ENCODE measurements around the gene UBE4A. TPM values are rescaled to one million over a fixed set of nuclear protein-coding genes. Genes with fewer than 3 reads are reported as not detected.
A peak's percentile ranks its signal among the peaks of the same experiment; 100 is the strongest.

The UBE4A gene
- total RNA-seq, 1 experiment from 2014 or later, result 57.9 TPM

DNA sequence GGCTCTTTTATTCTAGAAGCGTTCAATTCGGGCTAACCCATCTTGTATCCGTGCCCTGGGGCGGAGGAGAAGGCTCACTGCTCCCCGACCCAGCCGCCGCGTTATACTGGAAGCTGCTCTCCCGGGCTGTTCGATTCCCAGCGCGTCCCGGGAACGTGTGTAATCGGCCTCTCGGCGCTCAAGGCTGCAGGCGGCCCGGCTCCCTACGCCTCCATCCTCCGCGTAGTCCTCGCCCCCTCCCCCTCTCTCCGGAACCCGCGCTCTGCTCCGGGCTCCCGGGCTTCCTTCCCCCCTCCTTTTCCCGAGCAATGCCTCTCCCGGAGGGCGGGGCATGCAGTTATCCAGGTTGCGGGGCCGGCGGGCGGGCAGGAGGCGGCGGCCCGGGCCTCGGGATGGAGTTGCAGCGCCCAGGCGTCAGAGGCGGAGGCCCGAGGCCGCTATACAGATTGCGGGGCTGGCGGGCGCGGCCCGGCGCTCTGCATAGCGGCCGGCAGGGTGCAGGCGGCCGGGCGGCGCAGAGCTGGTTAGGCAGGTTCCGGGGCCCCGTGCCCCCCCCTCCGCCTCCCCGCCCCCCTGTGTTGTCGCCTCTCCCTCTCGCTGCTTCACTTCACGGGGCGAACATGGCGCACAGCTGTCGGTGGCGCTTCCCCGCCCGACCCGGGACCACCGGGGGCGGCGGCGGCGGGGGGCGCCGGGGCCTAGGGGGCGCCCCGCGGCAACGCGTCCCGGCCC lies 76.7 kb downstream of the UBE4A start, which contains the start of gene KMT2A:
KMT2A (plus strand) TSS at position 600 of the 732 bp plus-strand sequence; CDS start at position 621, 21 bp downstream.
- peak within 1 kb of the TSS; percentile 84 to 95 for H3K4me3 ChIP-seq (ENCODE audit: low read depth in 2 of 2, low read length in 2 of 2)
- intact Hi-C loops (cut with micrococcal nuclease; ENCODE audit: unreplicated experiment) (no loop called here), in situ Hi-C loops (cut with HindIII; ENCODE audit: low pct_unique_long_range_greater_than_20kb, low sequenced_read_pairs) (no loop called here)
- H3K27me3 ChIP-seq (ENCODE audit: control insufficient read depth, insufficient read depth, low read length), result no peaks in the 10 kb centered on the region
- POLR2A ChIA-PET, result interaction anchor here (0.6 to 1.0 kb wide), 4 partner anchors 11 to 39 kb away, joined by 3 to 6 read pairs (median 5); no protein-coding TSS in a partner anchor
- BruUV-seq (replicated peaks), result no TSS peak
- H3K9me3 ChIP-seq (ENCODE audit: control insufficient read depth, insufficient read depth, low read depth, low read length), result no peaks in the 10 kb centered on the region
- DNase-seq (ENCODE audit: low read depth, low spot score), result peak; percentile 69
- peaks cover 8% of the 10 kb centered on the region; the same call in 1 of the 2 replicates for H3K36me3 ChIP-seq (ENCODE audit: control insufficient read depth, insufficient read depth, low read length)
- TF ChIP-seq, protein P1, sequence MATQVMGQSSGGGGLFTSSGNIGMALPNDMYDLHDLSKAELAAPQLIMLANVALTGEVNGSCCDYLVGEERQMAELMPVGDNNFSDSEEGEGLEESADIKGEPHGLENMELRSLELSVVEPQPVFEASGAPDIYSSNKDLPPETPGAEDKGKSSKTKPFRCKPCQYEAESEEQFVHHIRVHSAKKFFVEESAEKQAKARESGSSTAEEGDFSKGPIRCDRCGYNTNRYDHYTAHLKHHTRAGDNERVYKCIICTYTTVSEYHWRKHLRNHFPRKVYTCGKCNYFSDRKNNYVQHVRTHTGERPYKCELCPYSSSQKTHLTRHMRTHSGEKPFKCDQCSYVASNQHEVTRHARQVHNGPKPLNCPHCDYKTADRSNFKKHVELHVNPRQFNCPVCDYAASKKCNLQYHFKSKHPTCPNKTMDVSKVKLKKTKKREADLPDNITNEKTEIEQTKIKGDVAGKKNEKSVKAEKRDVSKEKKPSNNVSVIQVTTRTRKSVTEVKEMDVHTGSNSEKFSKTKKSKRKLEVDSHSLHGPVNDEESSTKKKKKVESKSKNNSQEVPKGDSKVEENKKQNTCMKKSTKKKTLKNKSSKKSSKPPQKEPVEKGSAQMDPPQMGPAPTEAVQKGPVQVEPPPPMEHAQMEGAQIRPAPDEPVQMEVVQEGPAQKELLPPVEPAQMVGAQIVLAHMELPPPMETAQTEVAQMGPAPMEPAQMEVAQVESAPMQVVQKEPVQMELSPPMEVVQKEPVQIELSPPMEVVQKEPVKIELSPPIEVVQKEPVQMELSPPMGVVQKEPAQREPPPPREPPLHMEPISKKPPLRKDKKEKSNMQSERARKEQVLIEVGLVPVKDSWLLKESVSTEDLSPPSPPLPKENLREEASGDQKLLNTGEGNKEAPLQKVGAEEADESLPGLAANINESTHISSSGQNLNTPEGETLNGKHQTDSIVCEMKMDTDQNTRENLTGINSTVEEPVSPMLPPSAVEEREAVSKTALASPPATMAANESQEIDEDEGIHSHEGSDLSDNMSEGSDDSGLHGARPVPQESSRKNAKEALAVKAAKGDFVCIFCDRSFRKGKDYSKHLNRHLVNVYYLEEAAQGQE (IDR thresholded peaks at IDR 0.05; ENCODE audit: insufficient read depth in 1 of 2, low read depth in 2 of 2, low read length in 1 of 2), result 0 out of 4 replicates have a peak, but pooled peaks of 1 of the 2 experiments have one; percentile 23
- TF ChIP-seq POLR2AphosphoS5 (IDR thresholded peaks at IDR 0.05; ENCODE audit: low read depth, low read length), result peak; percentile 70
- peak; percentile 93; the same call in 1 of the 2 replicates for TF ChIP-seq SIN3A (IDR thresholded peaks at IDR 0.05; ENCODE audit: borderline replicate concordance, insufficient read depth, low read depth, low read length)
- TF ChIP-seq, protein P2, sequence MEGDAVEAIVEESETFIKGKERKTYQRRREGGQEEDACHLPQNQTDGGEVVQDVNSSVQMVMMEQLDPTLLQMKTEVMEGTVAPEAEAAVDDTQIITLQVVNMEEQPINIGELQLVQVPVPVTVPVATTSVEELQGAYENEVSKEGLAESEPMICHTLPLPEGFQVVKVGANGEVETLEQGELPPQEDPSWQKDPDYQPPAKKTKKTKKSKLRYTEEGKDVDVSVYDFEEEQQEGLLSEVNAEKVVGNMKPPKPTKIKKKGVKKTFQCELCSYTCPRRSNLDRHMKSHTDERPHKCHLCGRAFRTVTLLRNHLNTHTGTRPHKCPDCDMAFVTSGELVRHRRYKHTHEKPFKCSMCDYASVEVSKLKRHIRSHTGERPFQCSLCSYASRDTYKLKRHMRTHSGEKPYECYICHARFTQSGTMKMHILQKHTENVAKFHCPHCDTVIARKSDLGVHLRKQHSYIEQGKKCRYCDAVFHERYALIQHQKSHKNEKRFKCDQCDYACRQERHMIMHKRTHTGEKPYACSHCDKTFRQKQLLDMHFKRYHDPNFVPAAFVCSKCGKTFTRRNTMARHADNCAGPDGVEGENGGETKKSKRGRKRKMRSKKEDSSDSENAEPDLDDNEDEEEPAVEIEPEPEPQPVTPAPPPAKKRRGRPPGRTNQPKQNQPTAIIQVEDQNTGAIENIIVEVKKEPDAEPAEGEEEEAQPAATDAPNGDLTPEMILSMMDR (IDR thresholded peaks at IDR 0.05), result no peak
- peak; percentile 31; the same call in 1 of the 2 replicates for TF ChIP-seq TCF7L2 (IDR thresholded peaks at IDR 0.05; ENCODE audit: low read depth, low read length)
- CTCF ChIA-PET, result no interaction called here
- peak within 1 kb of the TSS; percentile 96 for H3K27ac ChIP-seq (ENCODE audit: low read length)
- peaks cover 37% of the 10 kb centered on the region for H3K4me1 ChIP-seq (ENCODE audit: control insufficient read depth, insufficient read depth, low read length)
- ATAC-seq, result peak; percentile 76

DNA sequence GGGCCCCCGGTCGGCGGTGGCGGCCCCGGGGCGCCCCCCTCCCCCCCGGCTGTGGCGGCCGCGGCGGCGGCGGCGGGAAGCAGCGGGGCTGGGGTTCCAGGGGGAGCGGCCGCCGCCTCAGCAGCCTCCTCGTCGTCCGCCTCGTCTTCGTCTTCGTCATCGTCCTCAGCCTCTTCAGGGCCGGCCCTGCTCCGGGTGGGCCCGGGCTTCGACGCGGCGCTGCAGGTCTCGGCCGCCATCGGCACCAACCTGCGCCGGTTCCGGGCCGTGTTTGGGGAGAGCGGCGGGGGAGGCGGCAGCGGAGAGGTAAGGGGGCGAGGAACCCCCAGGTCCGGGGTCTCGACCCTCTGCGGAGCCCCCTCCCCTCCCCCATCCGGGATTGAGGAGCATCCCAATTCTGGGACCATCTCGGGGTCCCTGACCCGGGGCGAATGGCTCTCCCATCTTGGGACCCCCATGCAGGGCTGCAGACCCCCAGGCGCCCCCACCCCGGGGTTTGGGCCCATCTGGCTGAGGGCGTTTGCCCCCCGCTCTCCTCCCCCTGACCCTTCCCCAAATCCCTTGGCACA lies 77.3 kb downstream of the UBE4A start:
- ATAC-seq (peak; percentile 6), DNase-seq (ENCODE audit: low read depth, low spot score) (no peak)
- TF ChIP-seq, protein P1 (IDR thresholded peaks at IDR 0.05; ENCODE audit: insufficient read depth in 1 of 2, low read depth in 2 of 2, low read length in 1 of 2), result no peak
- TF ChIP-seq, protein P2 (IDR thresholded peaks at IDR 0.05), result peak; percentile 10; the same call in 1 of the 2 replicates
- TF ChIP-seq POLR2AphosphoS5 (IDR thresholded peaks at IDR 0.05; ENCODE audit: low read depth, low read length) (no peak; the same call in 1 of the 2 replicates), SIN3A (IDR thresholded peaks at IDR 0.05; ENCODE audit: borderline replicate concordance, insufficient read depth, low read depth, low read length) (no peak)
- BruUV-seq (replicated peaks), result TSS peak; percentile 87
- no peaks in the 10 kb centered on the region for H3K9me3 ChIP-seq (ENCODE audit: control insufficient read depth, insufficient read depth, low read depth, low read length)
- in situ Hi-C loops (cut with HindIII; ENCODE audit: low pct_unique_long_range_greater_than_20kb, low sequenced_read_pairs), result no loop called here
- H3K36me3 ChIP-seq (ENCODE audit: control insufficient read depth, insufficient read depth, low read length), result peaks cover 12% of the 10 kb centered on the region; the same call in 1 of the 2 replicates
- intact Hi-C loops (cut with micrococcal nuclease; ENCODE audit: unreplicated experiment), result no loop called here
- peaks cover 41% of the 10 kb centered on the region for H3K4me1 ChIP-seq (ENCODE audit: control insufficient read depth, insufficient read depth, low read length)
- peak overlapping the region; percentile 91 for H3K27ac ChIP-seq (ENCODE audit: low read length)
- POLR2A ChIA-PET, result interaction anchor here (0.7 to 1.0 kb wide), 2 partner anchors 11 to 31 kb away, joined by 4 to 6 read pairs; no protein-coding TSS in a partner anchor
- no peaks in the 10 kb centered on the region for H3K27me3 ChIP-seq (ENCODE audit: control insufficient read depth, insufficient read depth, low read length)
- CTCF ChIA-PET, result no interaction called here
- peak overlapping the region; percentile 84 to 89 for H3K4me3 ChIP-seq (ENCODE audit: low read depth in 2 of 2, low read length in 2 of 2)

All from Panc1 (cell line).